ENCODE measurements around the gene DIDO1. TPM values are rescaled to one million over a fixed set of nuclear protein-coding genes. Genes with fewer than 3 reads are reported as not detected.

Gene DIDO1
- total RNA-seq, 4 donors from 2014 or later = 64.6 to 143 (median 79.2) TPM

- Histone ChIP-seq H3K4me1 (peaks cover 69% of the 10 kb centered on the region), H3K36me3 (peaks cover 35% of the 10 kb centered on the region), H3K27me3 (no peaks in the 10 kb centered on the region), H3K4me3 (no peak overlapping the region), H3K9me3 (no peaks in the 10 kb centered on the region), H3K27ac (no peak overlapping the region)
- WGBS = 47% methylated on average over 8 of the region's 8 CpGs
- no peak for TF ChIP-seq POLR2AphosphoS5 (IDR thresholded peaks at IDR 0.05)
- TF ChIP-seq POLR2A (IDR thresholded peaks at IDR 0.05) = no peak
- no peak for TF ChIP-seq EP300 (IDR thresholded peaks at IDR 0.05)
- no peak for TF ChIP-seq CTCF (IDR thresholded peaks at IDR 0.05)
- peak in 1 of 2 donors; percentile 48 for DNase-seq (ENCODE audit: low spot score in 2 of 2)
Observed at GRCh38 chr20:62914970-62915457, 11.3 kb downstream of the DIDO1 start.

GRCh38 chr20:62914436-62914835 lies 11.9 kb downstream of the DIDO1 start:
- no peak overlapping the region for H3K27ac ChIP-seq
- peaks cover 41% of the 10 kb centered on the region for H3K36me3 ChIP-seq
- H3K4me3 ChIP-seq = no peak overlapping the region
- no peak for DNase-seq (ENCODE audit: low spot score in 2 of 2)
- peaks cover 63% of the 10 kb centered on the region for H3K4me1 ChIP-seq
- WGBS = 83% methylated on average over 9 of the region's 9 CpGs
- no peaks in the 10 kb centered on the region for H3K9me3 ChIP-seq
- no peaks in the 10 kb centered on the region for H3K27me3 ChIP-seq
- no peak for TF ChIP-seq POLR2A (IDR thresholded peaks at IDR 0.05)
- TF ChIP-seq EP300 (IDR thresholded peaks at IDR 0.05) = no peak

- no peaks in the 10 kb centered on the region for H3K9me3 ChIP-seq
- no peak overlapping the region for H3K4me3 ChIP-seq
- H3K27ac ChIP-seq = no peak overlapping the region
- no peaks in the 10 kb centered on the region for H3K27me3 ChIP-seq
- no peak for TF ChIP-seq POLR2A (IDR thresholded peaks at IDR 0.05)
- no peak for TF ChIP-seq POLR2AphosphoS5 (IDR thresholded peaks at IDR 0.05)
- no peak for TF ChIP-seq CTCF (IDR thresholded peaks at IDR 0.05)
- TF ChIP-seq EP300 (IDR thresholded peaks at IDR 0.05) = no peak
- DNase-seq (ENCODE audit: low spot score in 2 of 2) = no peak
- H3K36me3 ChIP-seq = peaks cover 54% of the 10 kb centered on the region
- WGBS = 85% methylated on average over 7 of the region's 7 CpGs
- H3K4me1 ChIP-seq = peaks cover 50% of the 10 kb centered on the region
Observed at GRCh38 chr20:62913043-62913630, 13.2 kb downstream of the DIDO1 start.

- H3K27me3 ChIP-seq = no peaks in the 10 kb centered on the region
- DNase-seq (ENCODE audit: low spot score in 2 of 2) = no peak
- peaks cover 37% of the 10 kb centered on the region for H3K4me1 ChIP-seq
- whole genome bisulfite sequencing = 66% methylated on average over 10 of the region's 10 CpGs
- H3K9me3 ChIP-seq = no peaks in the 10 kb centered on the region
- H3K4me3 ChIP-seq = no peak overlapping the region
- H3K36me3 ChIP-seq = peaks cover 67% of the 10 kb centered on the region
- TF ChIP-seq EP300 (IDR thresholded peaks at IDR 0.05) (no peak), POLR2A (IDR thresholded peaks at IDR 0.05) (no peak), POLR2AphosphoS5 (IDR thresholded peaks at IDR 0.05) (no peak), CTCF (IDR thresholded peaks at IDR 0.05) (no peak)
- H3K27ac ChIP-seq = no peak overlapping the region
Observed at GRCh38 chr20:62911701-62912280, 14.5 kb downstream of the DIDO1 start.

GRCh38 chr20:62910777-62911497 lies 15.4 kb downstream of the DIDO1 start:
- Histone ChIP-seq H3K4me1 (peaks cover 30% of the 10 kb centered on the region), H3K27me3 (no peaks in the 10 kb centered on the region), H3K36me3 (peaks cover 76% of the 10 kb centered on the region), H3K9me3 (no peaks in the 10 kb centered on the region), H3K4me3 (no peak overlapping the region), H3K27ac (no peak overlapping the region)
- no peak for DNase-seq (ENCODE audit: low spot score in 2 of 2)
- WGBS = 96% methylated on average over 45 of the region's 45 CpGs
- TF ChIP-seq POLR2A (IDR thresholded peaks at IDR 0.05) (no peak), EP300 (IDR thresholded peaks at IDR 0.05) (no peak), CTCF (IDR thresholded peaks at IDR 0.05) (no peak), POLR2AphosphoS5 (IDR thresholded peaks at IDR 0.05) (no peak)
